Colonic mucosa (tissue), 4 donors: Measurements from ENCODE around the gene LRRC8A. TPM values are rescaled to one million over a fixed set of nuclear protein-coding genes. Genes with fewer than 3 reads are reported as not detected.
"Not testable (repeated sequence)": the region's sequence is repeated elsewhere in the genome, so short reads cannot be mapped to it uniquely, and the experiment has no call there.

ENCODE experiments used
- DNase-seq: peaks from one replicate; pipeline ENCODE4 v3.0.0-alpha.2; 2020
- H3K27ac ChIP-seq: fragments of 200-600 bp; one replicate; pipeline ENCODE4 v1.8.0; 2021
- H3K27me3 ChIP-seq: fragments of 200-600 bp; one replicate; pipeline ENCODE4 v1.8.0; 2021
- H3K36me3 ChIP-seq: fragments of 200-600 bp; one replicate; pipeline ENCODE4 v1.8.0; 2021
- H3K4me1 ChIP-seq: fragments of 200-600 bp; one replicate; pipeline ENCODE4 v1.8.0; 2021; ENCODE audit warnings: mild to moderate bottlenecking
- H3K4me3 ChIP-seq: fragments of 200-600 bp; one replicate; pipeline ENCODE4 v1.8.0; 2021
- H3K9ac ChIP-seq, 2 donors: one replicate each; pipeline ENCODE4 v1.7.0; 2013; ENCODE audit warnings: control low read depth in 2 of 2, low read depth in 2 of 2, low read length in 2 of 2
- H3K9me3 ChIP-seq: fragments of 200-600 bp; one replicate; pipeline ENCODE4 v1.8.0; 2021
- intact Hi-C: fragments of 100-400 bp; cut with DNase I; formaldehyde crosslinking; loops from one replicate; pipeline ENCODE4 v1.14.1; 2022
- total RNA-seq, 2 donors: library from RNA; stranded (reverse); fragmentation: NEBNext Ultra II Directional in 1 of 2; extraction: Animal tissue kit (Norgen Biotek cat#: 25700) in 1 of 2; gene quantifications; one replicate each; pipeline ENCODE4 v1.2.1, GENCODE V29; 2021
- TF ChIP-seq, protein P1 (sequence below): fragments of 200-600 bp; IDR thresholded peaks from one replicate; pipeline ENCODE4 v1.8.0; 2022; ENCODE audit warnings: antibody characterized with exemption, mild to moderate bottlenecking
- donor health status: healthy.
- donor health status: DM: no; HTN: no; CAD: no.
- donor health status: DM: no; HTN: no; CAD: no.

The LRRC8A gene
- total RNA-seq, 2 donors from 2014 or later: 26.5 to 31.5 TPM

DNA sequence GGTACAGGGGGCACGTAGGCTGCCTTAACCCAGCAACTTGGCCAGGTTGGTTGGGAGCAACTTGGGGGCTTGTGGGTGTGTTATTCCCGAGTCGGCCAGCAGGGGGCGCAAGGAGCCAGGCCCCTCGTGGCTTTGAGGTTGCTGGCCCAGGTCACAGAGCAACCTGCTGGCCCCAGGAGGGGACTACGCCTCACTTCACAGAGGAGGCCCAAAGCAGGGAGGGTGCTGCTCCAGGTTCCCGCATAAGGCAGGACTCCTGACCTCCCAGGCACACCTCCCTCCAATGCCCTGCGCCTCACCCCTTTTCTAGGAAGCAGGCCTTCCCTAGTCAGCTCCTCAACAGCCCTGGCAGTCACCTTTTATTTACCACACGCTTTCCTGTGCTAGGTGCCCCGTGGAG, 18.3 kb upstream of the LRRC8A start:
- peak; percentile 77 for DNase-seq
- Histone ChIP-seq H3K4me3 (no peak overlapping the region), H3K27me3 (no peaks in the 10 kb centered on the region), H3K36me3 (no peaks in the 10 kb centered on the region), H3K9ac (no peak overlapping the region), H3K4me1 (no peaks in the 10 kb centered on the region), H3K9me3 (no peaks in the 10 kb centered on the region), H3K27ac (no peak overlapping the region)
- TF ChIP-seq, protein P1, sequence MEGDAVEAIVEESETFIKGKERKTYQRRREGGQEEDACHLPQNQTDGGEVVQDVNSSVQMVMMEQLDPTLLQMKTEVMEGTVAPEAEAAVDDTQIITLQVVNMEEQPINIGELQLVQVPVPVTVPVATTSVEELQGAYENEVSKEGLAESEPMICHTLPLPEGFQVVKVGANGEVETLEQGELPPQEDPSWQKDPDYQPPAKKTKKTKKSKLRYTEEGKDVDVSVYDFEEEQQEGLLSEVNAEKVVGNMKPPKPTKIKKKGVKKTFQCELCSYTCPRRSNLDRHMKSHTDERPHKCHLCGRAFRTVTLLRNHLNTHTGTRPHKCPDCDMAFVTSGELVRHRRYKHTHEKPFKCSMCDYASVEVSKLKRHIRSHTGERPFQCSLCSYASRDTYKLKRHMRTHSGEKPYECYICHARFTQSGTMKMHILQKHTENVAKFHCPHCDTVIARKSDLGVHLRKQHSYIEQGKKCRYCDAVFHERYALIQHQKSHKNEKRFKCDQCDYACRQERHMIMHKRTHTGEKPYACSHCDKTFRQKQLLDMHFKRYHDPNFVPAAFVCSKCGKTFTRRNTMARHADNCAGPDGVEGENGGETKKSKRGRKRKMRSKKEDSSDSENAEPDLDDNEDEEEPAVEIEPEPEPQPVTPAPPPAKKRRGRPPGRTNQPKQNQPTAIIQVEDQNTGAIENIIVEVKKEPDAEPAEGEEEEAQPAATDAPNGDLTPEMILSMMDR: peak; percentile 94
- intact Hi-C loops: loop anchor here (2.0 kb wide), 1 partner anchor 65 kb away; no protein-coding TSS in a partner anchor

DNA sequence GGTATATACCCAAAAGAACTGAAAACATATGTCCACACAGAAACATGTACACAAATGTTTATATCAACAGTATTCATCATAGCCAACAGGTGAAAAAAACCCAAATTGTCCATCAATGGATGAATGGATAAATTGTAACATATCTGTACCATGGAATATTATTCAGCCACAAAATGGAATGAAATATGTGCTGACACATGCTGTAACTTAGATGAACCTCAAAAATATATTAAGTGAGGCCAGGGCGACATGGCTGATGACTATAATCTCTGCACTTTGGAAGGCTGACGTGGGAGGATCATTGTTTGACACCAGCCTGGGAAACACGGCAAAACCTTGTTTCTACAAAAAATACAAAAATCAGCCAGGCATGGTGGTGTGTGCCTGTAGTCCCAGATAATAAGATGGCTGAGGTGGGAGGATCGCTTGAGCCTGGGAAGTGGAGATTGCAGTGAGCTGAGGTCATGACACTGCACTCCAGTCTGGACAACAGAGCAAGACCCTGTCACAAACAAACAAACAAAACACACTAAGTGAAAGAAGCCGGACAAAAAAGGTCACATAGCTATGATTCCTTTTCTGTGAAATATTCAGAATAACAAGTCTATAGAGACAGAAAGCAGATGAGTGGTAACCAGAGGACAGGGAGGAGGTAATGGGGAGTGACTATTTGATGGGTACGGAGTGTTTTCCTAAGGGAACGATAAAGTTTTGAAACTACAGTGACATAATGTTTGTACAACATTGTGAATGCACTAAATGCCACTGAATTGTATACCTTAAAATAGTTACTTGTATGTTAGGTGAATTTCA, 11.6 kb upstream of the LRRC8A start:
- no peaks in the 10 kb centered on the region for H3K36me3 ChIP-seq
- TF ChIP-seq, protein P1: no peak
- H3K9ac ChIP-seq: no peak overlapping the region
- no peak for DNase-seq
- H3K27me3 ChIP-seq: no peaks in the 10 kb centered on the region
- no peaks in the 10 kb centered on the region for H3K9me3 ChIP-seq
- no peak overlapping the region for H3K27ac ChIP-seq
- H3K4me3 ChIP-seq: no peak overlapping the region
- intact Hi-C loops: no loop called here
- no peaks in the 10 kb centered on the region for H3K4me1 ChIP-seq

DNA sequence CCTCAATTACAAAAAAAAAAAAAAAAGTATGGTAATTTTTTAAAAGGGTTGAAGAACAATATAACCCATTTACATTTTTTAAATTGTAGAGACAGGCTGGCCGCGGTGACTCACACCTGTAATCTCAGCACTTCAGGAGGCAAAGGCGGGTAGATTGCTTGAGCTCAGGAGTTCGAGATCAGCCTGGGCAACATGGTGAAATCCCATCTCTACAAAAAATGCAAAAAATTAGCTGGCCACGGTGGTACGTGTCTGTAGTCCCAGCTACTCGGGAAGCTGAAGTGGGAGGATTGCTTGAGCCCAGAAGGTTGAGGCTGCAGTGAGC, 11.0 kb upstream of the LRRC8A start:
- H3K27me3 ChIP-seq, H3K9ac ChIP-seq, intact Hi-C loops, H3K9me3 ChIP-seq, H3K4me1 ChIP-seq, H3K4me3 ChIP-seq, H3K27ac ChIP-seq, H3K36me3 ChIP-seq, DNase-seq: not testable (repeated sequence)

DNA sequence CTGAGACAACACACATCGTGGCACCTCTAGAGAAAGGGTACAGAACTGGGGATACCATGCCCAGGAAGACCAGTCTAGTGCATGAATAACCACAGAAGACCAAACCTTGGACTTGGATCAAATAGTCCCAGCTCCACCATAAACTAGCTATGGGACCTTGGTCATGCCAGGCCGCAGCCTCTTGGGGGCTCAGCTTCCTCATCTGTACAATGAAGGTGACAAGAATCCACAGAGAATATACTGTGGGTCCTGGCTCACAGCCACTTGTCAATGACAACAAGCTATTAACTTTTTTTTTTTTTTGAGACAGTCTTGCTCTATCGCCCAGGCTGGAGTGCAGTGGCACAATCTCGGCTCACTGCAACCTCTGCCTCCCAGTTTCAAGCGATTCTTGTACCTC, 4.1 kb upstream of the LRRC8A start:
- no peak overlapping the region for H3K4me3 ChIP-seq
- TF ChIP-seq, protein P1: no peak
- H3K9ac ChIP-seq: no peak overlapping the region
- H3K27ac ChIP-seq: no peak overlapping the region
- H3K27me3 ChIP-seq: no peaks in the 10 kb centered on the region
- intact Hi-C loops: no loop called here
- DNase-seq: no peak
- H3K4me1 ChIP-seq: no peaks in the 10 kb centered on the region
- H3K9me3 ChIP-seq: no peaks in the 10 kb centered on the region
- no peaks in the 10 kb centered on the region for H3K36me3 ChIP-seq

DNA sequence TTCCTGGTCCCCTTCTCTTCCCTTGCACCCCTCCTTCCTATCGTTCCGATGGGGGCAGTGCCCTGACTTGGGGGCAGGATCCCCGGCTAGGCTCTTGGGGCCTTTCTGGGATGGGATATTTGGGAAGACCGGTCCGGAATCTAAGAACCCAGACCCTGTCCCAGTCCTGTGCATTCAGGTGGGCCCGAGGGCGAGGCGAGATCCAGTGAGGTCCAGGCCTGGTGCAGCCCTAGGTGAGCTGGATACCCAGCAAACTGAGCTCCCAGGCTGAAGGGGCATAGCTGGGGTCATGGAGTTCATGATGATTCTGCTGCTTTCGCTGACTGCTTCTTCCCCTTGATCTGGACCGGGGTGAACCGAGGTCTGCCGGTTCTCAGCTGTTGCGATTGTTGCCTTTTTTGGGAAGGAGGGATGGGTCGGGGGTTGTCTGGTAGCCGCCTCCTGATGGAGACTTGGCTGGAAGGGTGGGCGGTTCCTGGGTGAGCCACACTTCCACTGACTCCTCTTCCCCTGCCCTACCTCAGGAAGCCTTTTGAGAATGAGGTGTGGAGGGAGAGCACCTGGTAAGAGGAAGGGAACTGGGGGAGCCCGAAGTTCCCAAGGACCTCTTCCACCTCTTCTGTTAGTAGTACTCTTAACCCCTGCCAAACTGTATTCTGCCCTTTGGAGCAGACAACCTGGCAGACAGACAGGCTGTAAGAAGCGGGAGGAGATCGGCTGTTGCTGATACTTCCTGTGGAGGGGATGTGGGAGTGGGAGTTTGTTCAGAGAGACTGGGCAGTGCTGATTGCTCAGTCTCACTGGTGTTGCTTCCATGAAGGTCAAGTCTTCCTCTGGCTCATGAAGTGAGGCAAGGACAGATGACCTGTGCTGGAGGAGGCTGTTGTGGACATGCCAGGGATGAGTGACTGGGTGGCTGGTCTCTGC, 1.0 kb downstream of the LRRC8A start:
- H3K4me3 ChIP-seq: peak overlapping the region; percentile 95
- H3K36me3 ChIP-seq: peaks cover 6% of the 10 kb centered on the region
- H3K9me3 ChIP-seq: no peaks in the 10 kb centered on the region
- no peaks in the 10 kb centered on the region for H3K27me3 ChIP-seq
- H3K9ac ChIP-seq: peak overlapping the region; percentile 87 to 97
- peaks cover 7% of the 10 kb centered on the region for H3K4me1 ChIP-seq
- intact Hi-C loops: no loop called here
- TF ChIP-seq, protein P1: no peak
- H3K27ac ChIP-seq: peak overlapping the region; percentile 86
- no peak for DNase-seq
